A673 (cell line): Measurements from ENCODE around the gene PRKCA. TPM values are rescaled to one million over a fixed set of nuclear protein-coding genes. Genes with fewer than 3 reads are reported as not detected.

Source experiments
- BruUV-seq: library from RNA; stranded (reverse); fragments of 400-500 nt; replicated peaks from 2 replicates; lab custom pipeline; 2021; lab: Mats Ljungman, UMichigan
- CTCF ChIA-PET: fragments of 300-600 bp; sonication (Branson Sonifier 250); formaldehyde crosslinking; loops from one replicate; lab custom pipeline; 2022; ENCODE audit warnings: antibody characterized with exemption; lab: Charles Lee
- POLR2A ChIA-PET: fragments of 300-600 bp; sonication (Branson Sonifier 250); formaldehyde crosslinking; loops from one replicate; lab custom pipeline; 2022; ENCODE audit warnings: antibody characterized with exemption; ENCODE audit not compliant: low non-redundant PET; lab: Charles Lee
- DNase-seq: peaks from one replicate; pipeline ENCODE4 v3.0.0-alpha.2; 2015; ENCODE audit warnings: low spot score
- H3K27ac ChIP-seq: fragments of 200-600 bp; sonication (generic); 2 replicates; pipeline ENCODE4 v1.5.1; 2016; ENCODE audit warnings: mixed run types, low read depth, mild to moderate bottlenecking, mixed read lengths, antibody characterized with exemption, low read length; ENCODE audit not compliant: poor library complexity, severe bottlenecking
- H3K27me3 ChIP-seq: fragments of 200-600 bp; sonication (generic); replicated peaks from 2 replicates; pipeline ENCODE4 v1.6.1; 2017; ENCODE audit warnings: mixed run types, low read depth, mild to moderate bottlenecking, mixed read lengths, antibody characterized with exemption, low read length; ENCODE audit not compliant: insufficient read depth, poor library complexity
- H3K36me3 ChIP-seq: fragments of 200-600 bp; sonication (generic); 2 replicates; pipeline ENCODE4 v1.6.1; 2016; ENCODE audit warnings: mixed run types, mild to moderate bottlenecking, mixed read lengths, antibody characterized with exemption, low read length; ENCODE audit not compliant: insufficient read depth, poor library complexity, severe bottlenecking
- H3K4me1 ChIP-seq: fragments of 200-600 bp; sonication (generic); 2 replicates; pipeline ENCODE4 v1.6.1; 2017; ENCODE audit warnings: mixed run types, mild to moderate bottlenecking, mixed read lengths, antibody characterized with exemption, low read length; ENCODE audit not compliant: insufficient read depth, poor library complexity, severe bottlenecking
- H3K4me3 ChIP-seq: fragments of 200-600 bp; sonication (generic); 2 replicates; pipeline ENCODE4 v1.5.1; 2016; ENCODE audit warnings: low read depth, mixed run types, mild to moderate bottlenecking, mixed read lengths, low read length; ENCODE audit not compliant: poor library complexity, severe bottlenecking
- H3K9me3 ChIP-seq: fragments of 200-600 bp; sonication (generic); 2 replicates; pipeline ENCODE4 v1.6.1; 2016; ENCODE audit warnings: mixed run types, low read depth, mild to moderate bottlenecking, mixed read lengths, antibody characterized with exemption, low read length; ENCODE audit not compliant: poor library complexity, severe bottlenecking
- EZH2 ChIP-seq: fragments of 200-600 bp; sonication (generic); IDR thresholded peaks from 2 replicates; pipeline ENCODE4 v1.6.1; 2017; ENCODE audit warnings: borderline replicate concordance, low read depth, mild to moderate bottlenecking, mixed read lengths, antibody characterized with exemption, low read length; ENCODE audit not compliant: poor library complexity, severe bottlenecking
- intact Hi-C: fragments of 100-400 bp; cut with micrococcal nuclease; formaldehyde crosslinking; loops from one replicate; pipeline ENCODE4 v1.10.0; 2022; ENCODE audit not compliant: unreplicated experiment
- total RNA-seq: library from RNA; stranded (reverse); gene quantifications from 2 replicates; pipeline ENCODE4 v1.2.3, GENCODE V29; 2021
- TF ChIP-seq, protein P1 (sequence below): fragments of 300-800, 200-600 bp; sonication (generic); conservative IDR thresholded peaks from 2 replicates; pipeline ENCODE4 v1.5.1; 2017; ENCODE audit warnings: low read depth, mild to moderate bottlenecking, antibody characterized with exemption, low read length, moderate library complexity, mixed read lengths

PRKCA gene
- total RNA-seq, 1 experiment from 2014 or later = 16.3 TPM

- CTCF ChIA-PET = interaction anchor here (0.5 kb wide), 1 partner anchor 552 kb away, joined by 5 read pairs; no protein-coding TSS in a partner anchor
- intact Hi-C loops = no loop called here
Measured at GRCh38 chr17:66836063-66837005, 533.9 kb downstream of the PRKCA start.

DNA sequence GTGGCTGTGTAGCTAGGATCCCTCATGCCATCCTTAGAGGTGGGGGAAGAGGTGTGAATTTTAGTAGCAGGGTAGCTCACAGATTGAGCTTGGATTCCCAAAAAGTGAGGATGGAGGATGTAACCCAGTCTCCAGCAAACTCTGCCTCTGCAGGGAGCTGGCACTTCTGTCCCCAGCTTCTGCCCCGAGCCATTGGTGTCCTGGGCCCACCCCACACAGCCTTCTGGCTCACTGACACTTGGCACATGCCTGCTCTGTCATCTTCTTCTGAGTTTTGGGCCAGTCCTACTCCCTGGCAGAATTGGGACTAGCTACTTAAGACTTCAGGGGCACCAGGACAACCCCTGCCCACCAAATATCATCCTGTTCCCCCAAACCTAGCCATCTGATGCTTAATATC, 534.8 kb downstream of the PRKCA start:
- CTCF ChIA-PET = no interaction called here
- BruUV-seq = no TSS peak
- Histone ChIP-seq H3K4me1 (peaks cover 8% of the 10 kb centered on the region), H3K4me3 (no peak overlapping the region), H3K9me3 (no peaks in the 10 kb centered on the region), H3K27ac (no peak overlapping the region), H3K36me3 (no peaks in the 10 kb centered on the region), H3K27me3 (no peaks in the 10 kb centered on the region)
- TF ChIP-seq, protein P1, sequence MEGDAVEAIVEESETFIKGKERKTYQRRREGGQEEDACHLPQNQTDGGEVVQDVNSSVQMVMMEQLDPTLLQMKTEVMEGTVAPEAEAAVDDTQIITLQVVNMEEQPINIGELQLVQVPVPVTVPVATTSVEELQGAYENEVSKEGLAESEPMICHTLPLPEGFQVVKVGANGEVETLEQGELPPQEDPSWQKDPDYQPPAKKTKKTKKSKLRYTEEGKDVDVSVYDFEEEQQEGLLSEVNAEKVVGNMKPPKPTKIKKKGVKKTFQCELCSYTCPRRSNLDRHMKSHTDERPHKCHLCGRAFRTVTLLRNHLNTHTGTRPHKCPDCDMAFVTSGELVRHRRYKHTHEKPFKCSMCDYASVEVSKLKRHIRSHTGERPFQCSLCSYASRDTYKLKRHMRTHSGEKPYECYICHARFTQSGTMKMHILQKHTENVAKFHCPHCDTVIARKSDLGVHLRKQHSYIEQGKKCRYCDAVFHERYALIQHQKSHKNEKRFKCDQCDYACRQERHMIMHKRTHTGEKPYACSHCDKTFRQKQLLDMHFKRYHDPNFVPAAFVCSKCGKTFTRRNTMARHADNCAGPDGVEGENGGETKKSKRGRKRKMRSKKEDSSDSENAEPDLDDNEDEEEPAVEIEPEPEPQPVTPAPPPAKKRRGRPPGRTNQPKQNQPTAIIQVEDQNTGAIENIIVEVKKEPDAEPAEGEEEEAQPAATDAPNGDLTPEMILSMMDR = no peak
- no peak for TF ChIP-seq EZH2
- no peak for DNase-seq
- intact Hi-C loops = no loop called here
- POLR2A ChIA-PET = no interaction called here

More at GRCh38 chr17:66836063-66837005, 533.9 kb downstream of the PRKCA start:
- no peak for DNase-seq
- Histone ChIP-seq H3K36me3 (no peaks in the 10 kb centered on the region), H3K9me3 (no peaks in the 10 kb centered on the region), H3K27me3 (no peaks in the 10 kb centered on the region), H3K27ac (no peak overlapping the region), H3K4me1 (peaks cover 17% of the 10 kb centered on the region), H3K4me3 (no peak overlapping the region)
- BruUV-seq = no TSS peak
- POLR2A ChIA-PET = no interaction called here
- no peak for TF ChIP-seq EZH2
- TF ChIP-seq, protein P1 = no peak

DNA sequence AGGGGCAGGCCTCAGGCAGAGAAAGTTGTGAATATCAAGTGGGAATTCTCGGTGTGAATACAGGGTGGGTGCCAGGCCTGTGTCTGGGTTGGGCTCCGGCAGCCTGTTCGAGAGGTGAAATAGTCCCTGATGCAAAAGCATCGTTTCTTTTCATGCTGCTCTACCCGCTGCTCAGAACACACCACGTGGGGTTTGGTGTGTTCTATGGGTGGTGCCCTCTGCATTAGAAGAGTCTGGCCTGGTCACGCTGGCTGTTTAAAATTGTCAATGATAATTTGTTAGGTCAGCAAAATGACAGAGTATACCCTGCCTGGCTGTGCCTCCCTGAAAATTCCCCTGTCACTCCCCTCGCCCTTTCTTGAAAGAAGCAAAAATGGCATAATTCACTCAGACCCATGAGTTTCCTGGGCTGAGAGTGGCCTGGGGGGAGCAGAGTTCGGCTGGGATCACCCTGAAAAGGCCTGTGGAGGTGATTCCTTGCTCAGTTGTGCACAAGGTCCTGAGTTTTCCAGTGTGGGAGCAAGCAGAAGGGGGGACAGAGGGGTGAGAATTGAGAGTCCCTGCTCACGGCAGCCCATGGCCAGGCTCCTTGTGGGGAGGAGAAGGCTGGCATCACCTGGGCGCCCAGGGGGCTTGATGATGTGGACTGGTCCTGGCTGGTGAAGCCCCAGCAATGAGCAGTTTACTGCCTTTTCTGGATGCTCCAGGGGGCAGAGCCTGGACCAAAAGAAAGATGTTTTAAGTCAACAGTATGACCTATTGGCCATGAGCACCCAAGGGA, 535.7 kb downstream of the PRKCA start:
- Histone ChIP-seq H3K27ac (no peak overlapping the region), H3K4me3 (no peak overlapping the region), H3K4me1 (peaks cover 4% of the 10 kb centered on the region), H3K9me3 (no peaks in the 10 kb centered on the region), H3K27me3 (no peaks in the 10 kb centered on the region), H3K36me3 (no peaks in the 10 kb centered on the region)
- TF ChIP-seq, protein P1 = no peak
- no peak for TF ChIP-seq EZH2
- POLR2A ChIA-PET = no interaction called here
- DNase-seq = no peak
- CTCF ChIA-PET = no interaction called here
- BruUV-seq = no TSS peak
- intact Hi-C loops = no loop called here
